GM21528 (cell line): Measurements from ENCODE around the gene CRNKL1.
"Not testable (repeated sequence)": the region's sequence is repeated elsewhere in the genome, so short reads cannot be mapped to it uniquely, and the experiment has no call there.

Experiments used
- ATAC-seq: cut with Tn5 transposase; IDR thresholded peaks from one replicate; pipeline ENCODE4 v1.9.1; 2021; ENCODE audit warnings: mild to moderate bottlenecking, moderate library complexity; ENCODE audit not compliant: unreplicated experiment, low FRiP score

CRNKL1 gene

DNA sequence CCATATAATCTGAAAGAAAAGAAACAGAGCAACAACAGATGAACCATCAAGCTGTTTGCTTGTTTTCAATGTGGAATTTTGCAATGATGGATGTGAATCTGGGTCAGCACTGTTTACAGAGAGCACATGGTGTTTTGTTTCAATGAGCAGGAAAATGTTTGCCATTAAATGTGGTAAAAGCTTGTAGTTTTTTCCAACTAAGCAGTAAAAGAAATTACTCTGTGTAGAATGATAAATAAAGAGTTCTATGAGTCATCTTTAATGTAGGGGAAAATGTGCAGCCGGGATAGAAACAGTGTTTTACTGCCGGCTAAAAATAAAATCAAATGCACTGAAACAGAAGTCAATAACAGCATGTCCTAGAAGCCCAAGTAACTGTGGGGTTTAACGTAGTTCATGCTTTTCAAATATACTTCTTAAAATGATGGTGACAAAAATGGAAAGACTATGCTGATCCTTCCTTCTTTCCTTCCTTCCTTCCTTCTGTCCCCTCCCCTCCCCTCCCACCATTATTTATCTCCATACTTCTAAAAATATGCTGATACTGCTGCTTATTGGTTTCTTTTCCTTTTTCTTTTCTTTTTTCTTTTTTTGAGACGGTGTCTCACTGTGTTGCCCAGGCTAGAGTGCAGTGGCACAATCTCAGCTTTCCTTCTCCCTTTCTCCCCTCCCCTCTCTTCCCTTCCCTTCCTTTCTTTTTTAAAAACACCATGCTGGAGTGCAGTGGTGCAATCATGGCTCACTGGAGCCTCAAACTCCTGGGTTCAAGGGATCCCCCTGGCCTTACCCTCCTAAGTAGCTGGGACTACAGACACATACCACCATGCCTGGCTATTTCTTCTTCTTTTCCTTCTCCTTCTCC is 41.4 kb downstream of the CRNKL1 start:
- ATAC-seq = no peak

DNA sequence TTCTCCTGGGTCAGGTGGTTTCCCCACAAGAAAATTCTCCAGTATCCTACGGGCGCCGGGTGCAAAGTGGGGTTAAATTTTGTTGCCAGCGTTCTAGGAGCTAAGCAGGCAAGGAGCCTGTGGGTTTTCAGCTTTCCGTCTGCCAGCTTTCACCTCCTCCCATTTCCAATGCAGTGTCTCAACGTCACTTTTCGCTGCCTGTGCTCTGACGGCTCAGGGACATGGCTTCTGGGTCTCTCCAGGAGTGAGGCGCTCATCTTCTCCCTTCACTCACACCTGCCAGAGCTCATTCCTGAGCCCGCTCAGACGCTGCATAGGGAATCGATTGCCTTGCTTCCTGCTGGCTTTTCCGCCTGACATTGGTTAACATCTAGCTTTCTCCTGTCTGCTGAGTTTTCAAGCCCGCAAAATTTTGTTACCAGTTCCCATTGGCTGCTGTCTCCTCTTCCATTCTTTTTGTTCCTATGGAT is 42.4 kb downstream of the CRNKL1 start:
- ATAC-seq = no peak

DNA sequence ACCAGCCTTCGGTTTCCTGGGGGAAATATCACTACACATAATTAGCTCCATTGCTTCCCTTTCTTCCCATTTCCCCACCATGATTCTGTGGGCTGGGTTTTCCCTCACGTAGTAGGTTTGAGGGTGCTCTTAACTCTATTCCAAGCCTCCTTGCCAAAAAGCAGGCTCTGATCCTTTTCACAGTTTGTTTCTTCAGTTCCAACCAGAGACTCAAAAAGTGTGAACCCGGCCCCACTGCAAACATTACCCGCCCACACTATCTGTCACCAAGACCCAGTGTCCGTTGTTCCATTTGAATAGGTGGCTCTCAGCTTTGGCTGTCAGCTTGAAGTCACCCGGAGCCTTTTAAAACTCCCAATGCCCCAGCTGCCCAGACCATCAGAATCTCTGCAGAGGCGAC is 46.9 kb downstream of the CRNKL1 start:
- ATAC-seq = no peak

DNA sequence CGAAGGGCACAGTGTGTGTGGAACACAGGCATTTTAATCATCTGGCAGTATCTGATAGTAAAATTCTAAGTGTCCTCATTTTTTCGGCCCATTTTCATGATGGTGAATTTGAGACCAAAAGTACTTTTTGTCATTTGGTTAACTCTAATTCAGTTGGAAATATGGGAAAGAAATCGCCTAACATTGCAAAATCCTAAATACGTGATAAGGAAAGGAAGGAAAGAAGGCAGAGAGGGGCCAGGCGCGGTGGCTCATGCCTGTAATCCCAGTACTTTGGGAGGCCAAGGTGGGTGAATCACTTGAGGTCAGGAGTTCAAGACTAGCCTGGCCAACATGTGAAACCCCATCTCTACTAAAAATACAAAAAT is 48.3 kb downstream of the CRNKL1 start:
- ATAC-seq = not testable (repeated sequence)

DNA sequence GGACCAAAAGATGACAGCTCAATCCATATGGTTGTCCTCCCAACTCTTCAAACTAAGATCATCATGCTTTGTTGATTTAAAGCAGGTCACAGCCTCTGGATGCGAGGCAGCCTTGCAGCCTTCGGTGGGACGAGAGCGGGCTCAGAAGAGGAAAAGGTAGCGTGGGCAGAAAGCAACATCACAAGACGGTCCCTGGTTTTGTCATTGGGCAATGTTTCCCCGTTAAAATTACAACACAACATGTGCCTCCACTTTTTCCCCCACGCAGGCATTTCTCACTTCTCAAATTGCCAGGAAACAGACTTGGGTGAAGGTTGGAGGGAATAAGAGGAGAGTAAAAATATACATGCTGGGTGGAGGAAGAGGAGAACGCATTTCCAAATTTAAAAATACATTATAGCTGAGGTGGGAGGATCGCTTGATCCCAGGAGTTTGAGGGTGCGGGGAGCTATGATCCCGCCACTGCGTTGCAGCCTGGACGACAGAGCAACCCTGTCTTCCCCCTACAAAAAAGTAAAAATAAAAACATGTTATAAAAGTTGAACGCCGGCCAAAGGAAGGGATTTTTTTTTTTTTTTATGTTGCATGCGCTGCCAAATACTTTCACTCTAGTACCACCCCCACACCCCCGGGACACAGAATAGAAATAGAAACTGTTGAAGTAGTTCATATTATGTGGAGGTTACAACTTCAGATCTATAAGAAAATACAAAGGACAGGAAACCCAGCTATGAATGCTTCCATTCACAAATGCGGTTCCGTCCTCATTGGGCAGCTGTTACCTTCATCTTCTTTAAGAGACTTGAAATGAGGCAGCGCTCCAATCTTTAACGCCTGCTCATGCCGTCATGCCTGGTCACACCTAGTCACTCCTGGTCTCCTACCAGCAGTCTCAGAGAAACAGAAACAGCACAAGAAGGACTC is 49.0 kb downstream of the CRNKL1 start:
- ATAC-seq = no peak

DNA sequence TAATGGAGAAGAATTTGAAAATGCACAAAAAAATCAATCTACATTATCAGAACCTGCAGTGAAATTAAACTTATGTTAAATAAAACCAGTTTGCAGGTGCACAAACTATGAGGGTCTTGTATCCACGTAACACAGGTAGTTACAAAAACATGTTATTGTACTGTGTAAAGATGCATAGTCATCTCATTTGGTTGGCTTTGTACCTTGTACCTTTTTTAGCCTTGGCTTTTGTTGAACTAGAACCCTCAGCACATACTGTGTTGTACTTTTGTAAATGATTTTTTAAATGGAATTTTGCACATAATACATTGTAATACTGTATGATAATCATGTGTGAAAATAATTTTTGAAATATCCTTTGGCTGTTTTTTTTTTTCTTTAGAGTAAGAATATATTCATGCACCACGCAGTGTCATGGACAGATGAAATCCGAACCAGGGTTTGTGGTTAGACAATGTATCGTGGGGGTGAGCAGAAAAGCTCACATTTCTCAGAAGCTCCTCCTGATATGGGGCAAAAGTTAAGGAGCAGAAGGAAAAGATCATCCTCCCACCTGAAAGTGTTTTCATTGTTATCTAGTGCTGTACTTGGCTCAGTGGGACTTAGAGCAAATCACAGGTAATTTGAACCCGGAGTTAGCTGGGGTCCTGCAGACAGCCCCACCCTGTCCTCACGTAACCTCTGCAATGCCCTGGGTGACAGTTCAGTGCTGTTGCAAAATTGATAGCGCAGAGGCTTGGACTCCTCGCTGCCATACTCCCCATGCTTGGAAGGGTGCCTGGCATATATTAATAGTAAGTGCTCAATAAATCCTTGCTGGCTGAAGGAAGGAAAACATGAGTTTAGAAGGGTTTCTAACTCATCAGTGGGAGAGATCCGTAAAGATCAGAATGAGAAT is 49.9 kb downstream of the CRNKL1 start:
- no peak for ATAC-seq

DNA sequence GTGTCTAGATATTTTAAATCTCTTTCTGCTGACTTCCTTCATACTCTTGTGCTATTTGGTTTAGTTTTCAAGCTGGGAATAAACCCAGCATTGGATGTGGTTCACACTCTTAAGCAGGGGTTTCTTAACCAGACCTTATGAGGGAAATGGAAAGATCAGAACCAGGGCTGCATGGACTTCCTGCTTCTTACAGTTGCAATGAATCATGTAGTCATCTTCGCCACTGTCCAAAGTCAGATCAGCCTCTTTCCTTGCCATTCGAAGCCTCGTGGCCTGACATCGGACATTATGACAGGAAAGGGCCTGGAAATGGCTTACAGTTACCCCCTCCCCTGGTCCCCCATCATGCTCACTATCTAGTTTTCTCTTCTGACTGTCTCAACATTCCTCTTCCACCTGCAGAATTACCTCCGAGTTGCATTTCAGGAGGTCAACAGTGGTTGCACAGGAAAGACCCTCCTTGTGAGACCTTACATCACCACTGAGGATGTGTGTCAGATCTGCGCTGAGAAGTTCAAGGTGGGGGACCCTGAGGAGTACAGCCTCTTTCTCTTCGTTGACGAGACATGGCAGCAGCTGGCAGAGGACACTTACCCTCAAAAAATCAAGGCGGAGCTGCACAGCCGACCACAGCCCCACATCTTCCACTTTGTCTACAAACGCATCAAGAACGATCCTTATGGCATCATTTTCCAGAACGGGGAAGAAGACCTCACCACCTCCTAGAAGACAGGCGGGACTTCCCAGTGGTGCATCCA is 51.9 kb downstream of the CRNKL1 start:
- no peak for ATAC-seq

DNA sequence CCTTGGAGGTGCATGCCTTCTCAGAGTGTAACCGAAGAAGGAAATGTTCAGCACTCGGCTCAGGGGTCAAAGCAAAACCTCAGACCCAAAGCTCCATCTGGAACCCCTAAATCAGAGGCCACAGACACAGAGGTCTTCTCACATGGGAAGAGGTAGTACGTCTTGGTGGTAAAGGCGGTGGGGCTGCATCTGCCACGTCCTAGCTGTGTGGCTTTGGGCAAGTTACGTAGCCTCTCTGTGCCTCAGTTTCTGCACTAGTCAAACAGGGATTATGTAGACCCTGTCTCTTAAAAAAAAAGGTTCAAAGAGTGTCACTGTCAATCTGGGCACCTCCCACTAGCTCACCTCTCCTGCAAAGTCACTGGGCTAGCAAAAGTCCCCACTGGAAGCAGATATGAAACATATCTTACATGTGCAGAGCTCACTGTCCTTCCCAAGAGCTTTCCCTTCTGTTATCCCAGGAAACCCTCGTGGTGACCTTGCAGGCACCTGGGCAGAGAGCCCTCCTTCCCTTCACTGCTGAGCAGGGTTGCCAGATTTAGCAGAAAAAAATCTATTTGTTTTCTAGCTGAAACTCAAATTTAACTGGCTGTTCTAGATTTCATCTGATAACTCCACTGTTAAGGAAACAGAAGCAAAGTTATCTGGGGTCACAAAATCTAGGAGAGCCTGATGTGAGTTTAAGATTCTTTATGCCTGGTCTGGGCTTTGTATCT is 53.1 kb downstream of the CRNKL1 start:
- ATAC-seq = no peak

DNA sequence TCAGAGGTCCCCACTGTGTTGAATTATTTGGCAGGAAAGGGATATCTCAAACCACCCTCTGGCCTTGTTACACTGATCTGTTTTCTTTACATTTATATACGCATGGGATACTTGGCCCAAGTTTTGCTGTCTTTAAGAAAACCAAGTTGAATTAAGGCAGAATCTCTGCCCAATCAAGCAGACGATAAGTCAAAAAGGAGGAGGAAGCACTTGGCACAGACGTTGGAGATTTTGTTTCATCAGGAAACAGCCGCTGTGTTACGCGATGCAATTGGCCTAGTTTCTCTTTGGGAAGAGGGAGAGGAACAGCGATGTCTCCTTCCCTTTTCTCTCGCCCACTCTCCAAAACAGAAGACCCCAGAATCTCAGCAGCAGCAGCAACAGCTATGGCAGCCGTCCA is 55.3 kb downstream of the CRNKL1 start:
- ATAC-seq = no peak

DNA sequence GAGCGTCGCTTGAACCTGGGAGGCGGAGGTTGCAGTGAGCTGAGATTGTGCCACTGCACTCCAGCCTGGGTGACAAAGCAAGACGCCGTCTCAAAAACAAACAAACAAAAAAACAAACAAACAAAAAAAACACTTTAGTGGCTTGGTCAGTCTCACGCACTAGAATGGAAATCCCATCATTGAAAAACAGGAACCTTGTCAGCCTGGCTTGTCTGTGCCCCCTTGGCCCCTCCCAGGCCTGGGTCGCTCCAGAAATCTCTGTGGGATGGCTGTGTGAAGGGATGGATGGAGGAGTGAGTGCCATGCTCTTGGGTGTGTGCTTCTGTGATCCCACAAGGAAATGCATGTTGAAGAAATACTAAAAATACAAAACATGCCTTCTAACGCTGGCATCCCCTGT is 56.0 kb downstream of the CRNKL1 start:
- no peak for ATAC-seq

DNA sequence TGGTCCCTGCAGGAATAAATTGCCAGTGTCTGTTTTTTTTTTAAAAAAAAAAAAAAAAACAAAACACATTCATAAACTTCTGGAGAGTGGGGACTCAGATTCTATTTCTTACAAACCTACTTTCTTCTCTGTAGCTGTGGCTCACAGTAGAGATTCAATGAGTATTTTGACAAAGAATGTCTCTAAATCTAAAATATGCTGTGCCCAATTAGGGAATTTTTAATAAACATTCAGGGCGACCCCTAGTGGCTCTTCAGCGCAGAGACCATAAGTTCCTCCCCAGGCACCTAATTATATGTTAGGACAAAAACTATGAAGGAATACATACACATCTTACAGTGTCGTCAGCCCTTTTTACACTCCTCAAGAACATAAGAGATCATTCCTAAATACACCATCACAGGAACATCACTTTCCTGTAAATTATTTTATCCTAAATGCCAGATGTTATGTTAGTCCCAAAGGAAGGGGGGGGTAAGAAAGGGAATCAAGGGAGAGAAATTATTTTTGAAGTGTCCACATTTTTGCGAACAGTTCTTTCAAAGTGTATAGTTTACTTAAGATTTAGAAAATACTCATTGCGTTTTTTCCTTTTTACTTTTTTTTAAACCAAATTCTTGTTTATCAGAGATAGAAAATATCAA is 56.9 kb downstream of the CRNKL1 start:
- ATAC-seq = no peak

DNA sequence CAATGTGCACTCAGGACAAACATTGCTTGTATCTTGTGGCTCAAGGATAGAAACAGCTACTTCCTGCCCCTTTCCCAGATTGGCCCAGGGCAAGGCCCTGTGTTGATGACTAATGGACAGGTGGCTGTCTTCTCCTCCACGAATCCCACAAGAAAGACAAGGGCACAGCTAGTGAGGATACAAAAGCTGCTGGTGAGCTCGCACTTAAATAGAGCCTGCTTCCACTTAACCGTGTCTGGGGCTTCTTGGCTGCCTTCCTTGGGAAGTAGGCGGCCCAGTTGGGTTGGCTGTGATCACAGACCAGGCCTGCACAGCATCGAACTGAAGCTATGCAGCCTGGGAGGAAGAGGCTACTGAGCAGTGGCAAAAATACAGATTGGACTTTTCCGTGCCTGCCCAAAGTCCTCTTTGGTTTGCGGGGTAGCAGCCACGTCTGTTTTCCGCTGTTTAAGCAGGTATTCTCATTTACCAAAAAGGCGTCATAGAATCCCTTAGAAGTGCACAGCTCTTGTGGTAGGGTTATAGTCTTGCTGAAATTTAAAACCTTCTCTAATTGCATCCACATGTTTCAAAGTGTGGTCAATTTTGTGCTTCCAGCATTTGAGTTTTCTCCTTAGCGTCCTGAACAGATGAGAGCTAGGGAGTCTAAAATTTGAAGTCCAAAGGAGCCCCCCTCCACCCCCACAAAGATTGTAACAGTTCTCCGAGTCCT is 58.2 kb downstream of the CRNKL1 start:
- ATAC-seq = no peak

DNA sequence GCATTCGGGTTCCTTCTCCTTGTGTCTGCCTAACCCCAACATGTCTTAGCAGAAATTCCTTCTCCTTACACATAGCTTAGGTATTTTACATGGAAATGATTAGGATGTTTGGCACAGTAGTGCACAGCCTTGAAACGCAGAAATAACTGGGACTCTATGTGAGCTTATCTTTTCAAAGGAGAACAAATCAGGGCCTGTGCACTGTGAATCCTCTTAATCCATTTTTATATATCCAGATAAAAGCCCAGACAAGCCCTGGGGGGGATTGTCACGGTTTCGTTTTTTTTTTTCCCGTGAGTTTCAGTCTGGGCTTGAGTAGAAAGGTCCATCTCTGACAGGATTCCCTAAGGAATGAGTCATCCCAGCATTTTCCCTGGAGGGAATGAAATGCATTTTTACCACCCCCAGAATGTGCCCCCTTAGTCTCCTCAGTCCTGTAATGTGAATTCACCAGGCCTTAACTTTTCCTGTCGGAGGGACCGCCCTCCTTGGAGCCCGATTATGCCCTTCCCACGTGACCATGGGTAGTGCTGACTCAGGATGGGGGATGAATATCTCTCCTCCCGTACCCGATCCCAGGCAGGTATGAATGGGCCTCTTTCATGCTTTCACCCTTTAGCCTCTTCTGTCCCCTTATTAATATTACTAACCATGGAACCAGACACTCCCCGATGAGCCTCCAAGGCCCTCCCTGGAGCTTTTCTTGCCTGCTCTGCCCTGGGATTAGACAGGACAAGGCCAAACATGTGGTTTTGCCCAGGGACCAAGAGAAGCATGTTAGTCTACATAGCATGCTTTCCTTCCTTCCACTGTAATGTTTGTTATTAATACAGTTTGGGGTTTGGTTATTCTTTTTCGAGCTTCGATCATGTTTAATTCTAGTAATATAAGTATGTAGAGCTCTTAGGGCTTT is 59.0 kb downstream of the CRNKL1 start:
- ATAC-seq = no peak

DNA sequence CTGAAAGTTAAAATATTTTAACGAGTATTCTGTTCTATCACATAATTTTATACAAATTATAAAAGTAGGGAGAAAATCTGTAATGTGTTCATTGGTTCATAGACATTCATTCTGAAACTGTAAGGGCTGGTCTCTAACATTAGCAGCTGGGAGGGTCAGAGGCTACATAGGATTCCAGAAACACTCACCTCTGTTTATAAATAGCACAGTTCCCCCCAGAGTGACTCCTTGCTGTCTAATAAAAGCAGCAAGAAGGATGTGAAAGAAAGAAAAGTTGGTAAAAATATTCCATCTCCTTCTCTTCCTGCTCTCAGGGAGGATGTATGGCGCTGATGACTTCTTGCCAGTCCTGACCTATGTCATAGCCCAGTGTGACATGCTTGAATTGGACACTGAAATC is 60.4 kb downstream of the CRNKL1 start:
- no peak for ATAC-seq

DNA sequence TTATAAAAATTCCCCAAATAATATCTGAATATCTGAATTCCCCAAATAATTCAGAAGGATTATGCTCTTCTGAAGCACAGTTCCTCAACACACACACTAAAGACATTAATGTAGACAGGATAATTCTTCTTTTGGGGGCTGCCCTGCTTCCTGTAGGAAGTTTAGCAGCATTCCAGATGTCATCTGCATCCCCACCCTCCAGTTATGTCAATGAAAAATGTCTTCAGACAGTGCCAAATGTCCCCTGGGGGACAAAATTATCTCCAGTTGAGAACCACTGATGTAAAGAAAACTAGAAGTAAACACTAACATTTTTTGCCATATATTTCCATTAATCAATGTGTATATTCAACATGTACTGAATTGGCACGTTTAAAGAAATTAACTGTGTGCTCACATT is 61.0 kb downstream of the CRNKL1 start:
- ATAC-seq = no peak

DNA sequence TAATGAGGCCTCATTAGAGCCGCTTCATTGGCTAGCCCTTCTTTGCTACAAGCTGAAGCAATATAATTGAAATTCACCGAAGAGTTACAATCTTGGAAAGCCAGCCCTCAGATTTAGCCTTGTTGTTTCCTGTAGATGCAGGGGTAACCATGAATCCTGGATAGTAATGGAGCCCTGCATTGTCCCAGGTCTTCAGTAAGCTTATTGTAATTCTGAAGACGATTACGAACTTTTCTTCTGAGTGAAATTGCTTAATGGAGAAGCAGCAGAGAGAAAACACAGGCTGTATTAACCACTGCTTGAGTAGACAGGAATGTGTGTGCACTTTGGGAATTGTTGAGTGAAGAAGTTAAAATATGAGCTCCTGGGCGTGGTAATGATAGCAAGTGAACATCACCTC is 61.4 kb downstream of the CRNKL1 start:
- ATAC-seq = no peak

DNA sequence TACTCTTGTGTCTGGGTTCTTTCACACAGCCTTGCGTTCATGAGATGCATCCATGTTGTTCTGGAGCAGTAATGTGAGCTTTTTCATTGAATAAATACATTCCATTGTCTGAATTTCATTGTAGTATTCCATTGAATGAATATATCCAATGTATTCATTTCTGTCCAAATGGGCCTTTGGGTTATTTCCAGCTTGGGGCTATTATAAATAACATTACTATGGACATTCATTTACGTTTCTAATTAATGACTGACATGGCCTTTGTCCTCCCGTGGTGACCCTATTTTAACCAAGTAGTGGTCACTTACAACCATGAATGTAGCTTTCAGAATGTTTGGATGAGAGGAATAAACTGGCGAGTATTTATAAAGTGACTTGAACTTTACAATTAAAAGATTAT is 65.2 kb downstream of the CRNKL1 start:
- ATAC-seq = no peak
